ENCODE data around the gene FBRSL1. TPM values are rescaled to one million over a fixed set of nuclear protein-coding genes. Genes with fewer than 3 reads are reported as not detected.

FBRSL1 gene
- total and polyA plus RNA-seq, 9 of the 15 experiments (the other 6 are each of a cell fraction or from before 2014, with no cell fraction given) = 0.24 to 129 (median 7.3) TPM

DNA sequence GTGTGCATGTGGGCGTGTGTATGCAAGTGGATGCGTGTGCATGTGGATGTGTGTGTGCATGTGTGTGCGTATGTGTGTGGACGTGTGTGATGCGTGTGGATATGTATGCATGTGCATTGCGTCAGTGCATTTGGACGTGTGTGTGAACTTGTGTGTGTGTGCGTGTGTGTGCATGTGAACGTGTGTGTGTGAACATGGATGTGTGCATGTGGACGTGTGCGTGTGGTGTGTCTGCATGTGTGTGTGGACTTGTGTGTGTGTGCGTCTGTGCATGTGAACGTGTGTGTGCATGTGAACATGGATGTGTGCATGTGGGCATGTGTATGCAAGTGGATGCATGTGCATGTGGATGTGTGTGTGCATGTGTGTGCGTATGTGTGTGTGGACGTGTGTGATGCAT lies 34.4 kb upstream of the FBRSL1 start (continued):
- TF ChIP-seq ZBTB40 (IDR thresholded peaks at IDR 0.05) (no peak), ZBTB40 (CRISPR knock-in tag; IDR thresholded peaks at IDR 0.05) (no peak), ZNF184 (CRISPR knock-in tag; IDR thresholded peaks at IDR 0.05) (no peak), ZNF140 (CRISPR knock-in tag; IDR thresholded peaks at IDR 0.05) (no peak), CBX5 (IDR thresholded peaks at IDR 0.05; ENCODE audit: borderline replicate concordance, low read depth) (no peak), HNRNPLL (IDR thresholded peaks at IDR 0.05; ENCODE audit: low read depth, low read length, poor library complexity, severe bottlenecking) (no peak), LEF1 (IDR thresholded peaks at IDR 0.05) (no peak)
